HG02885 (cell line): ENCODE data around the gene SPECC1L.

Experiments
- ATAC-seq: cut with Tn5 transposase; IDR thresholded peaks from one replicate; pipeline ENCODE4 v1.9.1; 2021; ENCODE audit warnings: mild to moderate bottlenecking; ENCODE audit not compliant: unreplicated experiment, poor library complexity

Gene SPECC1L

DNA sequence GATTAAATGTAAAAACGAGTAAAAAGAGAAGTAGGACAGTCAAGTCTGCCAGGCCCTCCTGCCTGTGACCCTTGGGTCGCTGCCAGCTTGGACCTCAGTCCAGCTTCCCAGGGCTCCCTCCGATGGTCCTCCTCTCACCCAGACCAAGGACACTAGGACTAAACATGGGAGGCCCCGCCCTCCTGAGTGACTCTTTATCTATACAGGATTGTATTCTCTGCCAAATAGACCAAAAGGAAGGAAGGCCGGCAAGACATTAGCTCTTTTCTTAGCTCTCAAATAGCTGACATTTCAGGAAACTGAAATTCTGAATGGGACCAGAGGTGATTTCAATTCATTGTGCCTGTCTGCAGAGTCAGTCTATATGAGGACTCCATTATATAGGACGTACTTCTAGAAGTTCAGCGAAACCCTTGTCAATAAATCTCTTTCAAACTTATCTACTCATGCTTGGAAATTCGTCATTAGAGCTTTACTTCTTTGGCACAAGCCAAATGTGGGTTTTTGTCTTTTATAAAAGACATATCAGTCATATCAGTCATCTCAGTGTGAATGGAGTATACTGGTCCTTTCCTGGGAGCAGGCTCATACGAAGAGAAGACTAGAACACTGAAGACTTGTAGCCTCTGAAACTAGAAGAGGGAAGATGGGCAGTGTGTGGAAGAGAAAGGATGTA lies 185.3 kb downstream of the SPECC1L start:
- no peak for ATAC-seq

DNA sequence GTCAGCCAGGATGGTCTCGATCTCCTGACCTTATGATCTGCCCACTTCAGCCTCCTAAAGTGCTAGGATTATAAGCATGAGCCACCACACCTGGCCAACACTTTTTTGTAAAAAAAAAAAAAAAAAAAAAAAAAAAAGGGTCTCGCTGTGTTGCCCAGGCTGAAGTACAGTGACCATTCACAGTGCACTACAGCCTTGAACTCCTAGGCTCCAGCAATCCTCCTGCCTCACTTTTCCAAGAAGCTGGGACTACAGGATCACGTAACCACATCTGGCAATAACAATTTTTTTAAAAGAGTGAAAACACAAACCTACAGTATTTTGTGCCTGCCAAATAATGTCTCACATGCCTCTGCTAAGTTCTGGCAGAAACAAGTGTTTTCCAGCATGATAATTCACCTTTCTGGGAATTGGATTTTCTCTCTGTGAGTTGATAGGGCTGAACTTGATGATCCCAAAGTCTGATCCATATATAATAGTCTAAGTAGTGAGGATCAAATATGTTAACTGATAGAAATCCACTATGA lies 187.3 kb downstream of the SPECC1L start:
- no peak for ATAC-seq

DNA sequence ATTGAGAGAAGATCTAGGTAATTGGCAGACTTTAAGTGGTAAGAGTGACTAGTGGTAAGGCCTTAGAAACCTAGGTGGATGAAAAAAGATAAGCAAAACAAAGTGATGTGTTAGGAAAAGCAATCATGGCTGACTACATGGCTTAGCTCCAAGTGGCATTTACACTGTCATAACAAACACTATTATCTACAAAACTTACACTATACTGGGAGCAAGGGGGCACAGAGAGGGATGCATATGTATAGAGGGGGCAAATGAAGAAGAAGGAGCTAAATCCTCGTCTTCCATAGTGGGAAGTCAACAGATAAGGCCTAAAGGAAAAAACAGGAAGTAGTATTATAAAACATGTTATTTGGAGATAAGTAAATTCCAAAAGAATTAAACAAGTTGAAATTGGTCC lies 189.3 kb downstream of the SPECC1L start:
- ATAC-seq: no peak

DNA sequence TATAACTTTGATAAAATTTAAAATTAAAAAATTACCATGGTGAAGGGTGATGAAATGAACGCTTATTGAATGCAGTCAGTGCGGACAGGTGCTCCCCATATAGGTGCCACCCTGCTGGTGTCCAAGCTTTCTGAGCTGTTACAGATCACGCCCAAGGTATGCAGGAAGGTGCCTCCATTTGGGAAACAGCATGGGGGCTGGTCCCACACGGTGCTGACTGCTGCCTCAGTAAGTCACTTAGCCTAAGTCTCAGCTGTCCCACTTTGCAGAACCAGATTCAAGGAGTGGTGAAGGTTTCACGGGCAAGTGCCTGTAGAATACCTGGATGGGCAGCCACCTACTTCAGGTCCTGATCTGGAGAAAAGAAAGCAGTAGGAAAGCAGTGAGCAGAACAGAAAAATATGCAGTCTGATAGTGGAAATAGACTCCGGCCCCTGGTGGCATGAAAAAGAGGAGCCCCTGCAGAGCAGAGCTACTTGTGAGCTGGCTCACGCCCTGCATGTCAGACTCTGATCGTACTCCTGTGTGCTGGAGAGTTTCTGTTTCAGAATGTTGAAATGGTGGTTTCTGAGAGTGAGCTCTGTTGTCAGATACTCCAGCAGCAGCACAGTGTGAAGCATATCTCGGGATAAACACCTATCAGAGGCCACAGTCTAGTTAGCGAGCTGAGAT lies 189.9 kb downstream of the SPECC1L start:
- ATAC-seq: peak; percentile 50

DNA sequence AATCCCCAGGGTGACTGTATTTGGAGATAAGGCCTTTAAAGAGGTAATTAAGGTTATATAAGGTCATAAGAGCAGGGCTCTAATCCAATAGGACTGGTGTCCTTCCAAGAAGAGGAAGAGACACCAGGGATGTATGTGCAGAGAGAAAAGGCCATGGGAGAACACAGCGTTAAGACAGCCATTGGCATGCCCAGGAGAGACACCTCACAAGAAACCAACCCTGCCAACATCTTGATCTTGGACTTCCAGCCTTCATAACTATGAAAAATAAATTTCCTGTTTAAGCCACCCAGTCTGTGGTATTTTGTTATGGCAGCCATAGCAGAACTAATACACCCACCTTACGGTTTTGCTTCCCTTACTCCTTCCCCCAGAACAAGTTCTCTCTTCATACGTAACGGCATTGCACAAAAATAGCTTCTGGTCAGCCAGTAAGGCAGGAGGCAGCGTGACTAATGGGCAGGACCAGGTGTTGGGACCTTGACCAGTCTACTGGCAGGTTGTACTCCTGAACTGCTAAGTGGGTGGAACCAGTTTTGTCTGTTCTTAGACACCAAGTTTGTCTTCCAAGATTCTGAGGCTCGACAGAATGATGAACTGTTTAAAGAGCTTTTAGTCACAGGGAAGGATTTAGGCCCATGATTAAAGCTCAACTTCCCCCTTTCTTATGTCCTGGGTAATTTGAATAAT lies 192.6 kb downstream of the SPECC1L start:
- no peak for ATAC-seq

DNA sequence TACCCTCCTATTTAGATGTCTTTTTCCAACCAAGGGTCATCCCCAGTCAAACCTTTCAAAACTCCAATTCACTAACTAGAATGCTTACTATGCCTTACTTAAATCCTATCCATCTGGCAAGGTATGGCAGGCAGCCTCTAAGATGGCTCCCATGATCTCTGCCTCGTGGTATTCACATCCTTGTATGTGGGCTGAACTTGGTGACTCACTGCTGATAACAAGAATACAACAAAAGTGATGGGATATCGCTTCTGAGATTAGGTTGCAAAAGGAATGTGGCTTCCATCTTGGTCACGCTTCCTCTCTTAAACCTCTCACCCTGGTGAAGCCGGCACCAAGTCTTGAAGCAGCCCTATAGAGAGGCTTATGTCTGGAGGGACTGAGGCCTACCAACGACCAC lies 194.9 kb downstream of the SPECC1L start:
- ATAC-seq: no peak

DNA sequence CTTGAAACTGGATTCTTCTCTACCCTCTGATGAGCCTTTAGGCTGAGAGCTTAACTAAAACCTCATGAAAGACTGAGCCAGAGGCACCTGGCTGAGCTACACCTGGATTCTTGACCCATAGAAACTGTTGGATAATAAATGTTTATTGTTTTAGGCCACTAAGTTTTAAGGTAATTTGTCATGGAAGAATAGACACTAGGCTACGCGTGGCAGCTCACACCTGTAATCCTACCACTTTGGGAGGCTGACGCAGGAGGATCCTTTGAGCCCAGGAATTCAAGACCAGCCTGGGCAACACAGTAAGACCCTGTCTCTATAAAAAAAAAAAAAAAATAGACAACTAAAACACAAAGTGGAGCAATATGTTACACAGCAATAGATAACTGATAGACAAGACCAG lies 195.3 kb downstream of the SPECC1L start:
- ATAC-seq: no peak

DNA sequence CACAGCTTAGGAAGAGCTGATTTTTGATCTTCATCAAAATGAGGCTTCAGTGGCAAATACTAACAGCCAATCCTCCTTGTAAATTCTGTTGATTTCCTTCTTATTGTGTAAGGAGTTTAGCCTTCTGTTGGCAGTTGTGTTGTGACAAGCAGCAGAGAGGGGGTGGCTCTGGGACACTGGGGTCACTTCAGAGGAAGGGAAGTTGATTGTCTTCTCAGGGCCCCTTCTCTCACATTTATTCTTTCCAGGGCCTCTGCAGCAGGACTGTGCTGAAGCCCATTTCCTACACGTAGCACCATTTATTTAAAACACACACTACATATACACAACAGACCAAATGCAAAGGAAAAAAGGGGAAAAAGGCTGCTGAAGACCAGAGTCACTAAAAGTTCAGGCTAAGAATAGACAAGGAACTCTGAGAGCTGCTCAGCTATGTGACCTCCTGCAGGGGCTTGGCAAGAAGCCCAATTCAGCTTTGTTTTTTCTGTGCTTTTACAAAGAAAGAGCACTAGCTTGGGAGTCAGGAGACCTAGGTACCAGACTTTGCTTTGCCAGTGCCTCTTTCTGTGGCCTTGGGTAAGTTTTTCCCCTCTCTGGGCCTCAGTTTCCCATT lies 196.2 kb downstream of the SPECC1L start:
- ATAC-seq: no peak

DNA sequence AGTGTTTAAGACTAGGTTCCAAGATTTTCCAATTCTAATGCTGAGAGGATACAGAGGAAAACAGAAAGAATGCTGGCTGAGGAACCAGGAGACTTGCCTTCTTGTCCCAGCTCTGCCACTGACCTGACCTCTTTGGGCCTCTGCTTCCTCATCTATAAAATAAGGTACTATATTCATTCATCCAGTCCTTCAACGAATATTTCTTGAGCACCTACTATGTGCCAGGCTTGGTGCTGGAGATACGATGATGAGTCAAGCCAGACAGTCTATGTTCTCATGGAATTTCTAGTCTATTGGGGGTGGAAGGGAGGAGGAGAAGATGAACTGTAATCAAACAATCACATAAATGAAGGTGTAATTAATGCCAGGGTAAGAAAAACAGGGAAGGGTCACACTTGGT lies 196.7 kb downstream of the SPECC1L start:
- ATAC-seq: no peak
